CD4-positive, alpha-beta T cell treated with Interferon gamma for 1 hour (primary cell): Measurements from ENCODE around the gene GATD1.

Source experiments
- DNase-seq: peaks from one replicate; pipeline ENCODE4 v3.0.0-alpha.2; 2020

The GATD1 gene

GRCh38 chr11:795634-796564 lies 18.6 kb upstream of the GATD1 start:
- peak; percentile 77 for DNase-seq

DNA sequence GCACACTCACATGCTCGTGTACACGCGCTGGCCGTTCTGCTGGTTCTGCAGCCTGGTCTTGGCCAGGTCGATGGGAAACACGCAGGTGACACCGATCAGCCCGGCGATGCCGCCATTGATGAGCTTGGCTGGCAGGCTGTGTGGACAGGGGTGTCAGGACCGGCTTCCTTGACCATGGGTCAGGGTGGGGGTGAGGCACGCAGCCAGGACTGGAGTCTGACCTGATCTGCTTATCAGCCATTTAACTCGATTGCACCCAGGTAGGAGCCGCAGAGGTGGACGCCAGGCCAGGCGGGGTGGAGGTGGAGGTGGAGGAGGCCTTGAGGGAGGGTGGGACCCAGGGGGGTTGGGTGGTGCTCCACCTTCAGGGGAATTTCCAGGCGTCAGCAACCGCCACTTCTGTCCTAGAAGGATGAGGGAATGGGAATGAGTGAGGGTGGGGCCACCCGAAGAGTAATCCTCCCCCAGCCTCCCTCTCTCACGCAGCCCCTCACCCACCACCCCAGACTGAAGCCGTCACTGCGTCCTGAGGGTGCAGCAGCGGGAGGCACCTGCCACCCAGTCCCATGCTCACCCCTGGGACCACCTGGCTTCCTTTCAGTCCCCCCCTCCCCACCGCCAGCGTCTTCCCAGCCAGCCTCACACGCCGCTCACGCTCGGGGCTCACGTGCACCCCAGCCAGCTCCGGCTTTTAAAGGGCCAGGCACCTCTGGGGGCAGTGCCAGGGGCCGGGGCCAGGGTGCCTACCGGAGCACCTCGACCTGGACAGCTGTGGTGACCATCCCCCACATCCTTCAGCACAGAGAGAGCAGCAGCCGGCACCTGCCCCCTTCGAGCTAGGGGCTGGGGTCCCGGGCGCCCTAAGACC lies 17.7 kb upstream of the GATD1 start:
- DNase-seq: no peak

GRCh38 chr11:794013-794765 lies 16.9 kb upstream of the GATD1 start:
- DNase-seq: no peak

- DNase-seq: no peak
These were observed 16.3 kb upstream of the GATD1 start for GRCh38 chr11:793556-793955.

- DNase-seq: no peak
These were observed 15.6 kb upstream of the GATD1 start for GRCh38 chr11:792873-793272.

GRCh38 chr11:792535-792821 lies 15.2 kb upstream of the GATD1 start:
- DNase-seq: no peak

GRCh38 chr11:791658-792534 lies 14.6 kb upstream of the GATD1 start:
- DNase-seq: no peak

DNA sequence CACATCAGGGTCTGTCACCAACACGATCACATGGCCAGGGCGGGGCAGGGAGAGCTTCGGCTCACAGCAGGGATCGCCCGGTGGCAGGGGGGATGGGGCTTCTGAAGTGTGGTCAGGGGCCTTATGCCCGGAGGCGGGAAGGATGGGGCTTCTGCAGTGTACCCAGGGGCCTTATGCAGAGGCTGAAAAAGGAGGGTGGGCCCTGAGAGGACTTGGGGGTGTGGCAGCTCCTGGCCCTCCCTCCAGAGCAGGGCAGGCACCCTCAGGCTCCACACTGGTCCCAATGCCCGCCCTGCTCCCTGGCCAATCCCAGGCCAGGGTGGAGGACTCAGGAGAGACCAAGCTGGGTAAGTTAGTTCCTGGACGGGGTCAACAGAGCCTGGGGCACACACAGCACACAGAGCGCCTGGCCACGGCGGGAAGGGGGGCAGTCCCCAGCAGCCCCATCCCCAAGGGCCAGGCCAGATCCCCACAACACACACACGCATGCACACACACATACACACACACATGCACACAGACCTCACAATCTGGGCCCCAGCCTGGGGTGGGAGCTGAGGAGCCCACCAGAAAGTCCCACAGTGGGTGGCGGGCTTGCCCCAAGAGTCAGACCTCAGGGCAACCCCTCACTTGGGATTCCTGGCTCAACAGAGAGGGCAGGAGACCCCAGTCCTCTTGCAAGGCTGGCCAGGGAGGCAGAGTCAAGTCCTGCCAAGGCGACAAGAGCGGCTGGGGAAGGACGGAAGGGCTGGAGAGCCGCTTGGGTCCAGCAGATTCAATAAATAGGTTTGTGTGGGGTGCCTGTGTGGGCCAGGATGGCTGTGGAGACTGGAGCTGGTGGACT lies 13.7 kb upstream of the GATD1 start:
- DNase-seq: no peak

GRCh38 chr11:789943-790342 lies 12.7 kb upstream of the GATD1 start, which contains the start of gene CEND1:
TSS of gene CEND1 (minus strand) at chr11:790090. CDS start at chr11:788576, 1,514 bp downstream.
- DNase-seq: no peak

- no peak for DNase-seq
These were observed 12.0 kb upstream of the GATD1 start for GRCh38 chr11:788953-789940.

DNA sequence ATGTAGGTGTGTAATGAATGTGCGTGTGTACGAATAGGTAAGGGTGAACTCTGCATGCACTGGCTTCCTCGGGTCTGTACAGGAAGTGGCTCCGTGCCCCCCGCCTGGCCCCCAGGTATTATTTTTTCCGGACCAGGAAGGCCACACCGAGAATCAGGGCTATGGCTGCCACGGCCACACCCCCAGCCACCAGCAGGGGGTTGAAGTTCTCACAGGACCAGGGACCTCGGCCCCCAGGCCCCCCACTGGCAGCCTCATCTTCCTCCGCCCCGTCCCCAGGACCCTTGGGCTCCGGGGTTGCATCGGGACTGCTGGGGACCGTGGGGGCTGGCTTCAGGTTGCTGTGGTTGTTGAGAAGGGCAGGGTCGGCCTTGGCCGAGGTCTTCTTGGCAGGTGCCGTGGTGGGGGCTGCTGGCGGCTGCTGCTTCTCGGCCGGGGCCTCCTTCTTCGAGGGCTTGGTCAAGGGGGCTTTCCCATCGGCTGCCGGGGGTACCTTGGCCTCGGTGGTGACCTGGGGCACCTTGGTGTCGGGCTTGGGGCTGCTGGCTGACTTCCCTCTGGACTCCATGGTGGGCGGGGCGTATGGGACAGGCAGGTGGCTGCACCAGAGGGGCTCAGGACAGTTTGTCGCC lies 10.8 kb upstream of the GATD1 start:
- no peak for DNase-seq

DNA sequence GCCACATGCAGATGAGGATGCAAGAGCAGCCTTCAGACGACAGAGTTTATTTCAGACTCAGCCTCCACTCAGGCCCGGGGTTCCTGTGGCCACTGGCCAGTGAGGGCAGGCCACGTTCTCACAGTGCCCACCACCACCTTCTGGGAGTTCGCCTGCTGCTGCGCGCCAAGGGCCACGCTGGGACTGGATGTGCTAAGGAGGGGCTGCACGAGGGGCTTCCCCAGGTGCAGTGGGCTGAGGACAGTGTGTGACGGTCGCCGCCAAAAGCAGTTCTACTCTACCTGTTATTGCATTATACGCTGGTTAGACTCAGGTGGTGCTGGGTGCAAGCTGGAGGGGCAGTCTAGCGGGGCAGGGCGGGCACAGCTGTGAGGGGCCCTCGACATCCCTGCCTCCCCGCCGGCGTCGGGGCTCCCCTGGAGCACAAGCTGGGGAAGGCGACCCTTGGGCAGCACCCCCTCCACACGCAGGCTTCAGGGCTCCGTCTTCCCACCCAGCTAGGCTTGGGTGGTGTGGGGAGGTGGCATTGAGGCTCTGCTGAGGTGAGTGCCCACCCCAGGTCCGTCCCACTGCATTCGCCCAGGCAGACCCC lies 9.9 kb upstream of the GATD1 start:
- no peak for DNase-seq

- DNase-seq: no peak
These were observed 9.2 kb upstream of the GATD1 start for GRCh38 chr11:786235-787083.

DNA sequence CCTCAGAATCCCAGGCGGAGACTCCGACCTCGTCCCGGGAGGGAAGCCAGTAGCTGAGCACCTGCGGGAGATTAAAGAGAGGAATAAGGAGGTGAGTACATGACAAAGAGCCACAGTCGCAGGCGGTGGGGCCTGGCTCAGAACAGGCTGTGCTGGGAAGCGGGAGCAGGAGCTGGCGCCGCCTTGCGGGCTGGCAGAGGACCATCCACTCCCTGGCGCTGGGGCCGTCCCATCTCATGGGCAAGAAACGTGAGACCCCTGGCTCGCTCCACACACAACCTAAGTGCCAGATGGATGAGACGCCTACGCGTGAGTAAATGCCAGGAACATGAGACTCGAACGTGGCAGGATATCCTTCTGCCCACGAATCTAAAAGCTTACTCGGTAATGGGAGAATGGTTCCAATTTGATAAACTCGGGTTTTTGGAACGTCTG lies 6.3 kb upstream of the GATD1 start:
- DNase-seq: no peak

- no peak for DNase-seq
These were observed 5.2 kb upstream of the GATD1 start for GRCh38 chr11:782264-783174.

DNA sequence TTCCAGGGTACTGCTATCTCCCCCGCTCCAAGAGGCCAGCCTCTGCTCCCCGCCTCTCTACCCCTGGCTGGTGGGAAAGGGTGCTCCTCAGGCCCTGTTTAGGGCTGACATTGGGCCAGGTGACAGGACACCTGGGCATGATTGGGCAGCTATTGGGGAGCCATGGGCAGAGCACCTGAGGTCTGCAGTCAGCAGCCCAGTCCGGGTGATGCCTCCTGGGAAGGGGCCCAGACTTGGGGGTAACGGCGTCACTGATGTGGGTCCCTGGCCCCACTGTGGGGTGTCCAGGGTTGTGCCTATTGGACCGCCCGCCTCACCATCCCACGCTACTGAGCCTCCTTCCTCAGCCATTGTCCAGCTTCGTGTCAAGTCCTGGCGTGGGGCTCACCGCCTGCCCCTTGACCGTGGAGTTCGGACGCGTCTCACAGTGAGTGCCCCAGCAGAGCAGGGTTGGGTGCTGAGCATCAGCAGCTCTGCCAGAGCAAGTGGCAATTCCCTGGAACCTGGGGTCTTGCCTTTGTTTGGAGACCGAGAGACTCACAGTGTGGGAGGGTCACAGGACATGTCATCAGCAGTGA lies 2.8 kb upstream of the GATD1 start:
- no peak for DNase-seq
